GM19193 (cell line): ENCODE data around the gene C1orf174.

Experiments
- POLR2A ChIP-seq: IDR thresholded peaks from 4 replicates; pipeline ENCODE4 v1.6.1; 2011; ENCODE audit not compliant: insufficient read depth, insufficient read length; ENCODE audit errors: extremely low read depth

The C1orf174 gene

GRCh38 chr1:3880429-3881192, 19.5 kb downstream of the C1orf174 start:
- TF ChIP-seq POLR2A: no peak

GRCh38 chr1:3879787-3880428, 20.2 kb downstream of the C1orf174 start:
- TF ChIP-seq POLR2A: no peak

GRCh38 chr1:3879099-3879498, 21.0 kb downstream of the C1orf174 start:
- TF ChIP-seq POLR2A: no peak

GRCh38 chr1:3876716-3877115, 23.4 kb downstream of the C1orf174 start:
- no peak for TF ChIP-seq POLR2A

GRCh38 chr1:3874736-3875135, 25.3 kb downstream of the C1orf174 start:
- TF ChIP-seq POLR2A: no peak

- no peak for TF ChIP-seq POLR2A
Measured at GRCh38 chr1:3872546-3872945, 27.5 kb downstream of the C1orf174 start.

GRCh38 chr1:3871451-3871805, 28.6 kb downstream of the C1orf174 start:
- TF ChIP-seq POLR2A: no peak

GRCh38 chr1:3869751-3870301, 30.2 kb downstream of the C1orf174 start:
- no peak for TF ChIP-seq POLR2A

GRCh38 chr1:3868464-3869006, 31.5 kb downstream of the C1orf174 start:
- no peak for TF ChIP-seq POLR2A

GRCh38 chr1:3865606-3866160, 34.4 kb downstream of the C1orf174 start:
- TF ChIP-seq POLR2A: no peak

GRCh38 chr1:3864884-3865283, 35.2 kb downstream of the C1orf174 start:
- no peak for TF ChIP-seq POLR2A

- no peak for TF ChIP-seq POLR2A
Measured at GRCh38 chr1:3863231-3863935, 36.7 kb downstream of the C1orf174 start.

GRCh38 chr1:3858231-3858981, 41.7 kb downstream of the C1orf174 start:
- no peak for TF ChIP-seq POLR2A

GRCh38 chr1:3857791-3858129, 42.3 kb downstream of the C1orf174 start:
- no peak for TF ChIP-seq POLR2A

- peak; percentile 62 for TF ChIP-seq POLR2A
Measured at GRCh38 chr1:3856923-3857790, 42.9 kb downstream of the C1orf174 start, which contains the start of the genes CEP104 and DFFB. Gene CEP104 (minus strand): TSS chr1:3857211. CDS start chr1:3852407, 4,804 bp downstream. Gene DFFB (plus strand): TSS chr1:3857476. CDS start chr1:3857604, 128 bp downstream.
